Esophagus (tissue), 2 donors: Measurements from ENCODE around the gene RPL18. TPM values are rescaled to one million over a fixed set of nuclear protein-coding genes. Genes with fewer than 3 reads are reported as not detected.

ENCODE experiments used
- H3K27ac ChIP-seq, 2 donors: one replicate each; pipeline ENCODE4 v1.5.1; 2013; ENCODE audit warnings: low read depth in 2 of 2, mild to moderate bottlenecking in 2 of 2, inconsistent platforms in 1 of 2, low read length in 1 of 2, moderate library complexity in 1 of 2
- H3K27me3 ChIP-seq, 2 donors: one replicate each; pipeline ENCODE4 v1.6.1; 2013; ENCODE audit warnings: low read length in 2 of 2, control low read depth in 1 of 2, mild to moderate bottlenecking in 1 of 2; ENCODE audit not compliant: insufficient read depth in 2 of 2, control insufficient read depth in 1 of 2
- H3K36me3 ChIP-seq, 2 donors: one replicate each; pipeline ENCODE4 v1.6.1; 2013; ENCODE audit warnings: low read length in 1 of 2; ENCODE audit not compliant: control insufficient read depth in 2 of 2, insufficient read depth in 2 of 2
- H3K4me1 ChIP-seq, 2 donors: one replicate each; pipeline ENCODE4 v1.6.1; 2013; ENCODE audit warnings: low read length in 1 of 2; ENCODE audit not compliant: control insufficient read depth in 2 of 2, insufficient read depth in 2 of 2
- H3K4me3 ChIP-seq, 2 donors: one replicate each; pipeline ENCODE4 v1.5.1; 2013; ENCODE audit warnings: low read length in 2 of 2, mild to moderate bottlenecking in 2 of 2, low read depth in 1 of 2, moderate library complexity in 1 of 2
- H3K9me3 ChIP-seq, 2 donors: one replicate each; pipeline ENCODE4 v1.6.1; 2013; ENCODE audit warnings: mild to moderate bottlenecking in 2 of 2, low read depth in 1 of 2, low read length in 1 of 2, moderate library complexity in 1 of 2; ENCODE audit not compliant: control insufficient read depth in 2 of 2, insufficient read depth in 1 of 2
- WGBS, 2 donors: extraction: QIAGEN DNeasy Blood & Tissue Kit; methylation state at CpG; one replicate each; pipeline ENCODE4 v1.1.7; 2013; 5-methylcytosine and 5-hydroxymethylcytosine counted together
- polyA plus RNA-seq, 2 donors: library from polyadenylated mRNA; stranded (reverse); fragments of 200-250 nt; gene quantifications; one replicate each; pipeline ENCODE4 v1.2.3, GENCODE V29; 2013
- donor health status: healthy with polysubstance abuse.
- donor health status: Bipolar disorder and iron deficiency.

The RPL18 gene
- polyA plus RNA-seq, 2 donors, result 2,667 to 2,860 TPM

- Histone ChIP-seq H3K4me3 (no peak within 1 kb of the TSS), H3K4me1 (no peaks in the 10 kb centered on the region), H3K36me3 (peaks cover 0 to 3% of the 10 kb centered on the region in 2 donors), H3K27ac (no peak within 1 kb of the TSS), H3K27me3 (no peaks in the 10 kb centered on the region), H3K9me3 (no peaks in the 10 kb centered on the region)
- 87 to 89% methylated on average over 37 to 39 of the region's 39 CpGs for WGBS, 2 donors
Measured at GRCh38 chr19:48606463-48607358, 12.3 kb downstream of the RPL18 start, which contains the start of gene SPACA4. Gene SPACA4 (plus strand): TSS chr19:48606742. CDS start chr19:48606979, 237 bp downstream.

- Histone ChIP-seq H3K9me3 (no peaks in the 10 kb centered on the region), H3K4me3 (no peak overlapping the region), H3K4me1 (no peaks in the 10 kb centered on the region), H3K36me3 (peaks cover 0 to 11% of the 10 kb centered on the region in 2 donors), H3K27me3 (no peaks in the 10 kb centered on the region), H3K27ac (no peak overlapping the region)
- WGBS, 2 donors, result 87 to 93% methylated on average over 9 of the region's 9 CpGs
Measured at GRCh38 chr19:48603850-48604249, 15.1 kb downstream of the RPL18 start.

- Histone ChIP-seq H3K4me1 (no peaks in the 10 kb centered on the region), H3K27me3 (no peaks in the 10 kb centered on the region), H3K9me3 (no peaks in the 10 kb centered on the region), H3K36me3 (peaks cover 0 to 11% of the 10 kb centered on the region in 2 donors), H3K4me3 (no peak overlapping the region), H3K27ac (no peak overlapping the region)
- WGBS, 2 donors, result 89 to 91% methylated on average over 36 to 39 of the region's 39 CpGs
Measured at GRCh38 chr19:48603449-48603848, 15.5 kb downstream of the RPL18 start.

GRCh38 chr19:48603001-48603400 lies 16.0 kb downstream of the RPL18 start:
- Histone ChIP-seq H3K4me1 (no peaks in the 10 kb centered on the region), H3K27me3 (no peaks in the 10 kb centered on the region), H3K4me3 (no peak overlapping the region), H3K27ac (no peak overlapping the region), H3K9me3 (no peaks in the 10 kb centered on the region), H3K36me3 (peaks cover 0 to 11% of the 10 kb centered on the region in 2 donors)
- WGBS, 2 donors, result 83 to 87% methylated on average over 9 of the region's 9 CpGs

- Histone ChIP-seq H3K27ac (no peak overlapping the region), H3K4me3 (no peak overlapping the region), H3K9me3 (no peaks in the 10 kb centered on the region), H3K36me3 (peaks cover 0 to 21% of the 10 kb centered on the region in 2 donors), H3K27me3 (no peaks in the 10 kb centered on the region), H3K4me1 (no peaks in the 10 kb centered on the region)
- 84 to 89% methylated on average over 20 to 21 of the region's 21 CpGs for WGBS, 2 donors
Measured at GRCh38 chr19:48600679-48601417, 18.1 kb downstream of the RPL18 start.

- Histone ChIP-seq H3K4me3 (no peak overlapping the region), H3K36me3 (peaks cover 0 to 21% of the 10 kb centered on the region in 2 donors), H3K9me3 (no peaks in the 10 kb centered on the region), H3K27ac (no peak overlapping the region), H3K27me3 (no peaks in the 10 kb centered on the region), H3K4me1 (no peaks in the 10 kb centered on the region)
- WGBS, 2 donors, result 66 to 67% methylated on average over 29 to 30 of the region's 30 CpGs
Measured at GRCh38 chr19:48598996-48599700, 19.8 kb downstream of the RPL18 start.

- 74 to 76% methylated on average over 39 of the region's 39 CpGs for WGBS, 2 donors
- H3K36me3 ChIP-seq, result peaks cover 0 to 25% of the 10 kb centered on the region in 2 donors
- no peak overlapping the region for H3K27ac ChIP-seq
- no peaks in the 10 kb centered on the region for H3K9me3 ChIP-seq
- H3K4me3 ChIP-seq, result no peak overlapping the region
- no peaks in the 10 kb centered on the region for H3K27me3 ChIP-seq
- no peaks in the 10 kb centered on the region for H3K4me1 ChIP-seq
Measured at GRCh38 chr19:48596679-48597465, 22.1 kb downstream of the RPL18 start.

- H3K27me3 ChIP-seq, result no peaks in the 10 kb centered on the region
- no peak overlapping the region for H3K4me3 ChIP-seq
- no peaks in the 10 kb centered on the region for H3K4me1 ChIP-seq
- WGBS, 2 donors, result 86 to 90% methylated on average over 4 of the region's 4 CpGs
- no peak overlapping the region for H3K27ac ChIP-seq
- peaks cover 0 to 30% of the 10 kb centered on the region in 2 donors for H3K36me3 ChIP-seq
- no peaks in the 10 kb centered on the region for H3K9me3 ChIP-seq
Measured at GRCh38 chr19:48596237-48596636, 22.7 kb downstream of the RPL18 start.

GRCh38 chr19:48595833-48596232 lies 23.1 kb downstream of the RPL18 start:
- Histone ChIP-seq H3K27me3 (no peaks in the 10 kb centered on the region), H3K4me3 (no peak overlapping the region), H3K4me1 (no peaks in the 10 kb centered on the region), H3K36me3 (peaks cover 0 to 28% of the 10 kb centered on the region in 2 donors), H3K27ac (no peak overlapping the region), H3K9me3 (no peaks in the 10 kb centered on the region)
- WGBS, 2 donors, result 75 to 79% methylated on average over 6 of the region's 6 CpGs
